HepG2 (cell line): ENCODE results near the gene LSM2. TPM values are rescaled to one million over a fixed set of nuclear protein-coding genes. Genes with fewer than 3 reads are reported as not detected.

Experiments used
- BHLHE40 ChIP-seq: IDR thresholded peaks from 2 replicates; pipeline ENCODE4 v1.6.1; 2011; ENCODE audit warnings: low read length, improper control_type of control experiment
- CCAR2 ChIP-seq: fragments of 200-400 bp; formaldehyde crosslinking; optimal IDR thresholded peaks from 2 replicates; pipeline ENCODE3; 2018; ENCODE audit warnings: low read depth, mild to moderate bottlenecking, low read length, moderate library complexity
- FOXK2 ChIP-seq: fragments of 450-650 bp; IDR thresholded peaks from 2 replicates; pipeline ENCODE4 v1.6.1; 2016
- KAT2B ChIP-seq: fragments of 150-350 bp; IDR thresholded peaks from 2 replicates; pipeline ENCODE4 v1.6.1; 2014; ENCODE audit warnings: low read depth, low read length, borderline replicate concordance
- KMT2B ChIP-seq: IDR thresholded peaks from 2 replicates; pipeline ENCODE4 v1.6.1; 2016; ENCODE audit warnings: missing genetic modification reagents, missing compliant biosample characterization
- LCORL ChIP-seq, 2 experiments: fragments of 450-650 bp in 1 of 2; sonication (generic) in 1 of 2; formaldehyde crosslinking in 1 of 2; IDR thresholded peaks; 2 replicates each; pipeline versions ENCODE4 v1.5.0 to v1.6.1; 2017 to 2020; ENCODE audit warnings: antibody characterized with exemption in 1 of 2, missing genetic modification reagents in 1 of 2
- MLLT10 ChIP-seq: sonication (generic); formaldehyde crosslinking; IDR thresholded peaks from 2 replicates; pipeline ENCODE4 v1.4.0; 2020; ENCODE audit warnings: missing genetic modification reagents
- NFKBIZ ChIP-seq: IDR thresholded peaks from 2 replicates; pipeline ENCODE4 v1.6.1; 2018; ENCODE audit warnings: missing genetic modification reagents, missing compliant biosample characterization
- POLR2G ChIP-seq: fragments of 200-400 bp; formaldehyde crosslinking; IDR thresholded peaks from 2 replicates; pipeline ENCODE4 v1.6.1; 2018; ENCODE audit warnings: mild to moderate bottlenecking, low read depth, low read length, moderate library complexity
- RFX3 ChIP-seq: IDR thresholded peaks from 2 replicates; pipeline ENCODE4 v1.6.1; 2016; ENCODE audit warnings: missing biosample characterization, missing genetic modification reagents
- RXRB ChIP-seq: IDR thresholded peaks from 2 replicates; pipeline ENCODE4 v1.6.1; 2016; ENCODE audit warnings: borderline replicate concordance, missing genetic modification reagents, missing compliant biosample characterization
- SATB2 ChIP-seq: sonication (generic); formaldehyde crosslinking; IDR thresholded peaks from 2 replicates; pipeline ENCODE4 v1.5.0; 2020; ENCODE audit warnings: missing genetic modification reagents
- SETDB1 ChIP-seq: sonication (generic); formaldehyde crosslinking; IDR thresholded peaks from 2 replicates; pipeline ENCODE4 v1.5.1; 2020; ENCODE audit warnings: missing genetic modification reagents, mild to moderate bottlenecking, borderline replicate concordance
- STAG1 ChIP-seq: sonication (generic); formaldehyde crosslinking; IDR thresholded peaks from 2 replicates; pipeline ENCODE4 v1.4.0; 2020; ENCODE audit warnings: missing genetic modification reagents
- ZNF652 ChIP-seq: IDR thresholded peaks from 2 replicates; pipeline ENCODE4 v1.6.1; 2016; ENCODE audit warnings: low read depth, borderline replicate concordance
- ZNF841 ChIP-seq: sonication (generic); formaldehyde crosslinking; IDR thresholded peaks from 2 replicates; pipeline ENCODE4 v1.8.1; 2023; ENCODE audit warnings: missing genetic modification reagents, borderline replicate concordance
- ZNF883 ChIP-seq: sonication (generic); formaldehyde crosslinking; IDR thresholded peaks from 2 replicates; pipeline ENCODE4 v1.5.1; 2020; ENCODE audit warnings: mild to moderate bottlenecking, missing genetic modification reagents; ENCODE audit errors: not compliant biosample characterization
- polyA plus RNA-seq, 8 experiments: library from polyadenylated mRNA; depleted of rRNA in 3 of 8; stranded (reverse) in 7 of 8; unstranded in 1 of 8; fragments of >200 nt; fragmentation: Illumina TruSeq in 4 of 8; extraction: Trizol in 4 of 8; gene quantifications; 2 replicates each; pipeline versions ENCODE4 v1.2.1 to v1.2.3, GENCODE V29; 2011 to 2016; ENCODE audit warnings: low read depth in 4 of 8, missing spikeins in 1 of 8, mixed read lengths in 1 of 8; ENCODE audit not compliant: insufficient read depth in 1 of 8
- total RNA-seq, 5 experiments: library from RNA; depleted of rRNA; stranded (reverse); fragments of >200 nt; fragmentation: Illumina TruSeq; extraction: Trizol; gene quantifications; 2 replicates each; pipeline ENCODE4 v1.2.3, GENCODE V29; 2016; ENCODE audit warnings: low read depth in 1 of 5
- TF ChIP-seq, protein P1 (sequence below): sonication (generic); formaldehyde crosslinking; IDR thresholded peaks from 2 replicates; pipeline ENCODE4 v1.5.0; 2020; ENCODE audit warnings: missing genetic modification reagents
- TF ChIP-seq, protein P2 (sequence below): sonication (generic); formaldehyde crosslinking; IDR thresholded peaks from 2 replicates; pipeline ENCODE4 v1.5.0; 2020; ENCODE audit warnings: missing genetic modification reagents
- TF ChIP-seq, protein P3 (sequence below): sonication (generic); formaldehyde crosslinking; IDR thresholded peaks from 2 replicates; pipeline ENCODE4 v1.5.0; 2020; ENCODE audit warnings: mild to moderate bottlenecking, missing genetic modification reagents, moderate library complexity
- TF ChIP-seq, protein P4 (sequence below): sonication (generic); formaldehyde crosslinking; IDR thresholded peaks from 2 replicates; pipeline ENCODE4 v1.4.0; 2020; ENCODE audit warnings: low read depth, mild to moderate bottlenecking, missing genetic modification reagents

LSM2 gene
- total and polyA plus RNA-seq, 2 of the 13 experiments (the other 11 are each of a cell fraction or from before 2014, with no cell fraction given), result 69.4 to 90.5 TPM

DNA sequence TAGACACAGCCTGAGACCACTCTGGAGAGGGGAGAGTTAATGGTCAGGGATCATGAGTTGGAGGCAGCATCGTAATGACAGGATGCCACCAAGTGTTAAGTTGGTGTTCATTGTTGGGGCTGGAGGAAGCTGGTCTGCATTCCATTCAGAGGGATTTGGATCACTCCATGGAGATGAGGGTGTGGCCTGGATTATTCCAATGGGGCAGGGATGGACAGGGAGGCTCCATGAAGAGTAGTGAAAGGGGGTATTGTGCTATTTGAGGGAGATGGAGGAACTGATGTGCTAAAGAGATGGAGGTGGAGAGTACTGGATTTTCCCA, 43.2 kb downstream of the LSM2 start (continued):
- TF ChIP-seq ZNF841, result no peak
- TF ChIP-seq, protein P1, sequence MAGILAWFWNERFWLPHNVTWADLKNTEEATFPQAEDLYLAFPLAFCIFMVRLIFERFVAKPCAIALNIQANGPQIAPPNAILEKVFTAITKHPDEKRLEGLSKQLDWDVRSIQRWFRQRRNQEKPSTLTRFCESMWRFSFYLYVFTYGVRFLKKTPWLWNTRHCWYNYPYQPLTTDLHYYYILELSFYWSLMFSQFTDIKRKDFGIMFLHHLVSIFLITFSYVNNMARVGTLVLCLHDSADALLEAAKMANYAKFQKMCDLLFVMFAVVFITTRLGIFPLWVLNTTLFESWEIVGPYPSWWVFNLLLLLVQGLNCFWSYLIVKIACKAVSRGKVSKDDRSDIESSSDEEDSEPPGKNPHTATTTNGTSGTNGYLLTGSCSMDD, result no peak
- no peak for TF ChIP-seq SATB2
- peak; percentile 41; the same call in 1 of the 2 replicates for TF ChIP-seq RXRB (CRISPR knock-in tag)
- no peak for TF ChIP-seq NFKBIZ (CRISPR knock-in tag)
- peak; percentile 69 for TF ChIP-seq STAG1
- TF ChIP-seq KAT2B, result no peak
- TF ChIP-seq POLR2G, result 0 out of 2 replicates have a peak, but pooled peaks have one; percentile 34
- no peak for TF ChIP-seq SETDB1 (CRISPR knock-in tag)
- no peak for TF ChIP-seq CCAR2
- TF ChIP-seq FOXK2, result 0 out of 2 replicates have a peak, but pooled peaks have one; percentile 19
- peak; percentile 98 for TF ChIP-seq ZNF652 (CRISPR knock-in tag)
- TF ChIP-seq, protein P2, sequence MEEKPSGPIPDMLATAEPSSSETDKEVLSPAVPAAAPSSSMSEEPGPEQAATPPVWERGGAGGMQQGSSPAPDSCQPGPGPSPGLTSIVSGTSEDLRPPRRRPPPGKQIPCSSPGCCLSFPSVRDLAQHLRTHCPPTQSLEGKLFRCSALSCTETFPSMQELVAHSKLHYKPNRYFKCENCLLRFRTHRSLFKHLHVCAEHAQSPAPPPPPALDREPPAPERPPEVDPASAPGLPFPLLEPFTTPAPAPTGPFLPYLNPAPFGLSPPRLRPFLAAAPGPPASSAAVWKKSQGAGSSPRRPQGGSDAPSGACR (CRISPR knock-in tag), result no peak
- TF ChIP-seq LCORL (IDR thresholded peaks at IDR 0.05), result no peak
- TF ChIP-seq LCORL (CRISPR knock-in tag; IDR thresholded peaks at IDR 0.05), result peak; percentile 73
- TF ChIP-seq ZNF883, result no peak
- TF ChIP-seq, protein P3, sequence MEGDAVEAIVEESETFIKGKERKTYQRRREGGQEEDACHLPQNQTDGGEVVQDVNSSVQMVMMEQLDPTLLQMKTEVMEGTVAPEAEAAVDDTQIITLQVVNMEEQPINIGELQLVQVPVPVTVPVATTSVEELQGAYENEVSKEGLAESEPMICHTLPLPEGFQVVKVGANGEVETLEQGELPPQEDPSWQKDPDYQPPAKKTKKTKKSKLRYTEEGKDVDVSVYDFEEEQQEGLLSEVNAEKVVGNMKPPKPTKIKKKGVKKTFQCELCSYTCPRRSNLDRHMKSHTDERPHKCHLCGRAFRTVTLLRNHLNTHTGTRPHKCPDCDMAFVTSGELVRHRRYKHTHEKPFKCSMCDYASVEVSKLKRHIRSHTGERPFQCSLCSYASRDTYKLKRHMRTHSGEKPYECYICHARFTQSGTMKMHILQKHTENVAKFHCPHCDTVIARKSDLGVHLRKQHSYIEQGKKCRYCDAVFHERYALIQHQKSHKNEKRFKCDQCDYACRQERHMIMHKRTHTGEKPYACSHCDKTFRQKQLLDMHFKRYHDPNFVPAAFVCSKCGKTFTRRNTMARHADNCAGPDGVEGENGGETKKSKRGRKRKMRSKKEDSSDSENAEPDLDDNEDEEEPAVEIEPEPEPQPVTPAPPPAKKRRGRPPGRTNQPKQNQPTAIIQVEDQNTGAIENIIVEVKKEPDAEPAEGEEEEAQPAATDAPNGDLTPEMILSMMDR (CRISPR knock-in tag), result peak; percentile 77
- no peak for TF ChIP-seq KMT2B (CRISPR knock-in tag)
- TF ChIP-seq MLLT10 (CRISPR knock-in tag), result no peak
- no peak for TF ChIP-seq RFX3 (CRISPR knock-in tag)
- TF ChIP-seq, protein P4, sequence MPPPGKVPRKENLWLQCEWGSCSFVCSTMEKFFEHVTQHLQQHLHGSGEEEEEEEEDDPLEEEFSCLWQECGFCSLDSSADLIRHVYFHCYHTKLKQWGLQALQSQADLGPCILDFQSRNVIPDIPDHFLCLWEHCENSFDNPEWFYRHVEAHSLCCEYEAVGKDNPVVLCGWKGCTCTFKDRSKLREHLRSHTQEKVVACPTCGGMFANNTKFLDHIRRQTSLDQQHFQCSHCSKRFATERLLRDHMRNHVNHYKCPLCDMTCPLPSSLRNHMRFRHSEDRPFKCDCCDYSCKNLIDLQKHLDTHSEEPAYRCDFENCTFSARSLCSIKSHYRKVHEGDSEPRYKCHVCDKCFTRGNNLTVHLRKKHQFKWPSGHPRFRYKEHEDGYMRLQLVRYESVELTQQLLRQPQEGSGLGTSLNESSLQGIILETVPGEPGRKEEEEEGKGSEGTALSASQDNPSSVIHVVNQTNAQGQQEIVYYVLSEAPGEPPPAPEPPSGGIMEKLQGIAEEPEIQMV, result no peak
- TF ChIP-seq BHLHE40, result 0 out of 2 replicates have a peak, but pooled peaks have one; percentile 27
